ENCODE measurements around the gene LUZP1.

Gene LUZP1

GRCh38 chr1:23083714-23084480 lies 84.8 kb downstream of the LUZP1 start:
- no peak for DNase-seq (ENCODE audit: low spot score)

GRCh38 chr1:23081376-23081775 lies 87.3 kb downstream of the LUZP1 start:
- DNase-seq (ENCODE audit: low spot score): no peak

- no peak for DNase-seq (ENCODE audit: low spot score)
Observed at GRCh38 chr1:23080885-23081284, 87.8 kb downstream of the LUZP1 start.

GRCh38 chr1:23079025-23079424 lies 89.6 kb downstream of the LUZP1 start:
- DNase-seq (ENCODE audit: low spot score): no peak

GRCh38 chr1:23074012-23074411 lies 94.6 kb downstream of the LUZP1 start:
- no peak for DNase-seq (ENCODE audit: low spot score)

- no peak for DNase-seq (ENCODE audit: low spot score)
Observed at GRCh38 chr1:23069675-23070074, 99.0 kb downstream of the LUZP1 start.

- DNase-seq (ENCODE audit: low spot score): no peak
Observed at GRCh38 chr1:23069149-23069548, 99.5 kb downstream of the LUZP1 start.

- no peak for DNase-seq (ENCODE audit: low spot score)
Observed at GRCh38 chr1:23066075-23066474, 102.6 kb downstream of the LUZP1 start.

- no peak for DNase-seq (ENCODE audit: low spot score)
Observed at GRCh38 chr1:23065385-23065784, 103.3 kb downstream of the LUZP1 start.

- DNase-seq (ENCODE audit: low spot score): no peak
Observed at GRCh38 chr1:23062271-23062670, 106.4 kb downstream of the LUZP1 start.

GRCh38 chr1:23057301-23057700 lies 111.4 kb downstream of the LUZP1 start:
- no peak for DNase-seq (ENCODE audit: low spot score)

- no peak for DNase-seq (ENCODE audit: low spot score)
Observed at GRCh38 chr1:23051290-23051909, 117.3 kb downstream of the LUZP1 start.

- DNase-seq (ENCODE audit: low spot score): no peak
Observed at GRCh38 chr1:23050201-23050600, 118.5 kb downstream of the LUZP1 start.

- no peak for DNase-seq (ENCODE audit: low spot score)
Observed at GRCh38 chr1:23044035-23044434, 124.6 kb downstream of the LUZP1 start.

GRCh38 chr1:23040509-23040908 lies 128.1 kb downstream of the LUZP1 start:
- DNase-seq (ENCODE audit: low spot score): no peak

GRCh38 chr1:23039308-23039826 lies 129.3 kb downstream of the LUZP1 start:
- no peak for DNase-seq (ENCODE audit: low spot score)

- DNase-seq (ENCODE audit: low spot score): no peak
Observed at GRCh38 chr1:23037081-23037740, 131.4 kb downstream of the LUZP1 start.

GRCh38 chr1:23035823-23036452 lies 132.7 kb downstream of the LUZP1 start:
- no peak for DNase-seq (ENCODE audit: low spot score)

Measured in AG08396 (cell line).